Peyer's patch (tissue), 4 donors: ENCODE measurements around the gene COG6. TPM values are rescaled to one million over a fixed set of nuclear protein-coding genes. Genes with fewer than 3 reads are reported as not detected.

Experiments used
- DNase-seq, 3 donors: peaks; one replicate each; pipeline ENCODE4 v3.0.0-alpha.2; 2017 to 2019
- H3K27ac ChIP-seq, 4 donors: fragments of 200-600 bp; sonication (generic); one replicate each; pipeline ENCODE4 v1.5.1; 2016 to 2019
- H3K27me3 ChIP-seq, 2 donors: fragments of 200-600 bp; sonication (generic); one replicate each; pipeline ENCODE4 v1.5.1; 2019
- H3K36me3 ChIP-seq, 3 donors: fragments of 200-600 bp; sonication (generic); one replicate each; pipeline ENCODE4 v1.5.1; 2016 to 2019
- H3K4me1 ChIP-seq, 4 donors: fragments of 200-600 bp; sonication (generic); one replicate each; pipeline ENCODE4 v1.5.1; 2016 to 2019
- H3K4me3 ChIP-seq, 4 donors: fragments of 200-600 bp; sonication (generic); 1 replicate in 3 of 4; 2 replicates in 1 of 4; pipeline ENCODE4 v1.5.1; 2016 to 2019; ENCODE audit warnings: mild to moderate bottlenecking in 1 of 4
- H3K9me3 ChIP-seq, 4 donors: fragments of 200-600 bp; sonication (generic); one replicate each; pipeline ENCODE4 v1.5.1; 2016 to 2019; ENCODE audit warnings: mild to moderate bottlenecking in 1 of 4
- POLR2A ChIP-seq, 2 donors: fragments of 450-650 bp; IDR thresholded peaks; one replicate each; pipeline ENCODE4 v1.5.1; 2017; ENCODE audit warnings: antibody characterized with exemption in 2 of 2, mild to moderate bottlenecking in 2 of 2, moderate library complexity in 2 of 2
- total RNA-seq, 4 donors: library from RNA; depleted of rRNA; stranded (reverse); fragments of >200 nt; gene quantifications; one replicate each; pipeline ENCODE4 v1.1.0, GENCODE V29; 2016
- TF ChIP-seq, protein P1 (sequence below), 6 experiments: fragments of 450-650 bp in 4 of 6; fragments of 200-600 bp in 2 of 6; sonication (generic) in 1 of 6; IDR thresholded peaks; one replicate each; pipeline ENCODE4 v1.5.1; 2017 to 2019; ENCODE audit warnings: antibody characterized with exemption in 6 of 6, mild to moderate bottlenecking in 3 of 6, moderate library complexity in 1 of 6

The COG6 gene
- total RNA-seq, 4 donors from 2014 or later, result 11.1 to 61.9 (median 21.5) TPM

DNA sequence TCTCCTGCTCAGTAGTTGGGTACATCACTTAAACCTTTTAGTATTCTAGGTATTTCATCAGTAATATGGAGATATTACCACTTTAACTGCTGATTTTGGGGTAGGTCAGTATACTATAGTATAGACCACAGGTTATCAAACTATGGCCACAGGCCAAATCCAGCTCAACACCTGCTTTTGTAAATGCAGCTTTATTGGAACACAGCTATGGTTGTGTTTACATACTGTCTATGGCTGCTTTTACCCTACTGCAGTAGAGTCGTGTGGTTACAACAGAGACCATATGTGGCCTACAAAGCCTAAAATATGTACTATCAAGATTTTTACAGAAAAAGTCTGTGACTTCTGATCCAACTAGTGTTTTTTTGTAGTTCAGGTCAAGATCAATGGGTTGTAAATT is 10.3 kb downstream of the COG6 start:
- no peak for DNase-seq
- Histone ChIP-seq H3K36me3 (peaks cover 0 to 26% (median 0%) of the 10 kb centered on the region in 3 donors), H3K9me3 (no peaks in the 10 kb centered on the region), H3K4me3 (no peak overlapping the region), H3K4me1 (no peaks in the 10 kb centered on the region), H3K27me3 (no peaks in the 10 kb centered on the region), H3K27ac (no peak overlapping the region)
- TF ChIP-seq POLR2A (IDR thresholded peaks at IDR 0.05), result no peak
- TF ChIP-seq, protein P1, sequence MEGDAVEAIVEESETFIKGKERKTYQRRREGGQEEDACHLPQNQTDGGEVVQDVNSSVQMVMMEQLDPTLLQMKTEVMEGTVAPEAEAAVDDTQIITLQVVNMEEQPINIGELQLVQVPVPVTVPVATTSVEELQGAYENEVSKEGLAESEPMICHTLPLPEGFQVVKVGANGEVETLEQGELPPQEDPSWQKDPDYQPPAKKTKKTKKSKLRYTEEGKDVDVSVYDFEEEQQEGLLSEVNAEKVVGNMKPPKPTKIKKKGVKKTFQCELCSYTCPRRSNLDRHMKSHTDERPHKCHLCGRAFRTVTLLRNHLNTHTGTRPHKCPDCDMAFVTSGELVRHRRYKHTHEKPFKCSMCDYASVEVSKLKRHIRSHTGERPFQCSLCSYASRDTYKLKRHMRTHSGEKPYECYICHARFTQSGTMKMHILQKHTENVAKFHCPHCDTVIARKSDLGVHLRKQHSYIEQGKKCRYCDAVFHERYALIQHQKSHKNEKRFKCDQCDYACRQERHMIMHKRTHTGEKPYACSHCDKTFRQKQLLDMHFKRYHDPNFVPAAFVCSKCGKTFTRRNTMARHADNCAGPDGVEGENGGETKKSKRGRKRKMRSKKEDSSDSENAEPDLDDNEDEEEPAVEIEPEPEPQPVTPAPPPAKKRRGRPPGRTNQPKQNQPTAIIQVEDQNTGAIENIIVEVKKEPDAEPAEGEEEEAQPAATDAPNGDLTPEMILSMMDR (IDR thresholded peaks at IDR 0.05), result no peak

GRCh38 chr13:39670445-39670844 is 15.0 kb downstream of the COG6 start:
- Histone ChIP-seq H3K27ac (no peak overlapping the region), H3K36me3 (peaks cover 0 to 10% (median 0%) of the 10 kb centered on the region in 3 donors), H3K4me1 (no peaks in the 10 kb centered on the region), H3K27me3 (no peaks in the 10 kb centered on the region), H3K9me3 (no peaks in the 10 kb centered on the region), H3K4me3 (no peak overlapping the region)
- no peak for TF ChIP-seq POLR2A (IDR thresholded peaks at IDR 0.05)
- TF ChIP-seq, protein P1 (IDR thresholded peaks at IDR 0.05), result no peak
- DNase-seq, result no peak

DNA sequence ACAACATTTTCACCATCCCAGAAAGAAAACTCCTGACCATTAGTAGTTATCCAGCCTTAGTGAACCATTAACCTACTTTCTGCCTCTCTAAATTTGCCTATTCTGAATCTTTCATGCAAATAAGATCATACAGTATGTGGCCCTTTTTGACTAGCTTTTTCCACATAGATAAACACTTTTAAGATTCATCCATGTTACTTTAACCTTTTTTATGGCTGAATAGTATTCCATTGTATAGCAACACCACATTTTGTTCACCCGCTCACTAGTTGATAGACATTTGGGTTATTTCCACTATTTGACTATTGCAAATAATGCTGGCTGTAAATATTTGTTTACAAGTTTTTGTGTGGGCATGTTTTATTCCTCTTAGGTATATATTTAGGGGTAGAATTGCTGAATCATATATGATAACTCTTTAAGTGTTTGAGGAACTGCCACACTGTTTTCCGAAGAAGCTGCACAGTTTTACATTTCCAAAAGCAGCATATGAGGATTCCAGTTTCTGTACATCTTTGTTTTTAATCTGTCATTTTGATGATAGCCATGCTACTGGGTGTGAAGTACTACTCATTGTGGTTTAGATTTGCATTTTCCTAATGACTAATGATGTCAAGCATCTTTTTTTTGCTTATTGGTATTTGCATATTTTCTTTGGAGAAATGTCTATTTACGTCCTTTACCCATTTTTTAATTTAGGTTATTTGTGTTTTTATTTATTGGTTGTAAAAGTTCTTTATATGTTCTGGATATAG is 17.1 kb downstream of the COG6 start:
- TF ChIP-seq POLR2A (IDR thresholded peaks at IDR 0.05), result no peak
- TF ChIP-seq, protein P1 (IDR thresholded peaks at IDR 0.05), result no peak
- H3K27ac ChIP-seq, result no peak overlapping the region
- H3K27me3 ChIP-seq, result no peaks in the 10 kb centered on the region
- H3K4me3 ChIP-seq, result no peak overlapping the region
- H3K9me3 ChIP-seq, result no peaks in the 10 kb centered on the region
- no peaks in the 10 kb centered on the region for H3K4me1 ChIP-seq
- no peaks in the 10 kb centered on the region for H3K36me3 ChIP-seq
- no peak for DNase-seq

DNA sequence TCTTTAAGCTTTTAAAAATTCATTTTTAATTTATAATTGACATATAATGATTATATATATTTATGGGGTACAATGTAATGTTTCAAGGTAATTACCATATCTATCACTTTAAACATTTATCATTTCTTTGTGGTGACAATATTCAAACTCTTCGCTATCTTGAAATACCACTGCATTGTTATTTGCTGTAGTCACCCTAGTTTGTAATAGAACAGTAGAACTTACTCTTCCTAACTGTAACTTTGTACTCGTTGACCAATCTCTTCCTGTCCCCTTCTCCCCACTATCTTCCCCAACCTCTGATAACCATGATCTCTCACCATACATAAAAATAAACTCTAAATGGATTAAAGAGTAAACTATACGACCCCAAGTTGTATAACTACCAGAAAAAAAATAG is 20.4 kb downstream of the COG6 start:
- no peaks in the 10 kb centered on the region for H3K9me3 ChIP-seq
- no peak for TF ChIP-seq POLR2A (IDR thresholded peaks at IDR 0.05)
- TF ChIP-seq, protein P1 (IDR thresholded peaks at IDR 0.05), result no peak
- H3K4me3 ChIP-seq, result no peak overlapping the region
- no peaks in the 10 kb centered on the region for H3K27me3 ChIP-seq
- no peak for DNase-seq
- no peak overlapping the region for H3K27ac ChIP-seq
- no peaks in the 10 kb centered on the region for H3K4me1 ChIP-seq
- peaks cover 0 to 25% (median 0%) of the 10 kb centered on the region in 3 donors for H3K36me3 ChIP-seq

- Histone ChIP-seq H3K4me1 (no peaks in the 10 kb centered on the region), H3K27ac (no peak overlapping the region), H3K27me3 (no peaks in the 10 kb centered on the region), H3K9me3 (no peaks in the 10 kb centered on the region), H3K4me3 (no peak overlapping the region), H3K36me3 (peaks cover 0 to 29% (median 0%) of the 10 kb centered on the region in 3 donors)
- no peak for DNase-seq
- TF ChIP-seq, protein P1 (IDR thresholded peaks at IDR 0.05), result peak; percentile 3 to 55 (median 46)
- no peak for TF ChIP-seq POLR2A (IDR thresholded peaks at IDR 0.05)
These were observed 20.9 kb downstream of the COG6 start for GRCh38 chr13:39676315-39676876.
